ENCODE results near the gene OR8B2. TPM values are rescaled to one million over a fixed set of nuclear protein-coding genes. Genes with fewer than 3 reads are reported as not detected.

Gene OR8B2
- total RNA-seq, 1 donor from 2014 or later = not detected

GRCh38 chr11:124380585-124380984, 3.7 kb downstream of the OR8B2 start:
- no peak for FAIRE-seq
- Histone ChIP-seq H3K4me3 (ENCODE audit: low read depth, low read length) (no peak overlapping the region), H3K27me3 (ENCODE audit: control insufficient read depth, insufficient read depth, low read length) (no peaks in the 10 kb centered on the region), H3K36me3 (ENCODE audit: control insufficient read depth, insufficient read depth, low read length) (no peaks in the 10 kb centered on the region)
- no peak for TF ChIP-seq CTCF (IDR thresholded peaks at IDR 0.05; ENCODE audit: insufficient read depth, low read length, severe bottlenecking)
- DNase-seq (ENCODE audit: low read depth) = no peak

GRCh38 chr11:124376280-124376679, 8.0 kb downstream of the OR8B2 start:
- Histone ChIP-seq H3K36me3 (ENCODE audit: control insufficient read depth, insufficient read depth, low read length) (no peaks in the 10 kb centered on the region), H3K27me3 (ENCODE audit: control insufficient read depth, insufficient read depth, low read length) (no peaks in the 10 kb centered on the region), H3K4me3 (ENCODE audit: low read depth, low read length) (no peak overlapping the region)
- FAIRE-seq (no peak), DNase-seq (ENCODE audit: low read depth) (no peak)
- no peak for TF ChIP-seq CTCF (IDR thresholded peaks at IDR 0.05; ENCODE audit: insufficient read depth, low read length, severe bottlenecking)

- no peak overlapping the region for H3K4me3 ChIP-seq (ENCODE audit: low read depth, low read length)
- no peaks in the 10 kb centered on the region for H3K36me3 ChIP-seq (ENCODE audit: control insufficient read depth, insufficient read depth, low read length)
- no peak for DNase-seq (ENCODE audit: low read depth)
- no peak for TF ChIP-seq CTCF (IDR thresholded peaks at IDR 0.05; ENCODE audit: insufficient read depth, low read length, severe bottlenecking)
- no peak for FAIRE-seq
- H3K27me3 ChIP-seq (ENCODE audit: control insufficient read depth, insufficient read depth, low read length) = no peaks in the 10 kb centered on the region
These were observed 24.7 kb downstream of the OR8B2 start for GRCh38 chr11:124359566-124359965.

GRCh38 chr11:124346311-124346955, 37.9 kb downstream of the OR8B2 start:
- FAIRE-seq = no peak
- TF ChIP-seq CTCF (IDR thresholded peaks at IDR 0.05; ENCODE audit: insufficient read depth, low read length, severe bottlenecking) = no peak
- DNase-seq (ENCODE audit: low read depth) = no peak
- no peak overlapping the region for H3K4me3 ChIP-seq (ENCODE audit: low read depth, low read length)
- no peaks in the 10 kb centered on the region for H3K27me3 ChIP-seq (ENCODE audit: control insufficient read depth, insufficient read depth, low read length)
- H3K36me3 ChIP-seq (ENCODE audit: control insufficient read depth, insufficient read depth, low read length) = no peaks in the 10 kb centered on the region

- no peak for TF ChIP-seq CTCF (IDR thresholded peaks at IDR 0.05; ENCODE audit: insufficient read depth, low read length, severe bottlenecking)
- Histone ChIP-seq H3K36me3 (ENCODE audit: control insufficient read depth, insufficient read depth, low read length) (no peaks in the 10 kb centered on the region), H3K4me3 (ENCODE audit: low read depth, low read length) (no peak overlapping the region), H3K27me3 (ENCODE audit: control insufficient read depth, insufficient read depth, low read length) (no peaks in the 10 kb centered on the region)
- FAIRE-seq (no peak), DNase-seq (ENCODE audit: low read depth) (no peak)
These were observed 40.0 kb downstream of the OR8B2 start for GRCh38 chr11:124344346-124344745.

GRCh38 chr11:124340142-124340447, 44.2 kb downstream of the OR8B2 start:
- TF ChIP-seq CTCF (IDR thresholded peaks at IDR 0.05; ENCODE audit: insufficient read depth, low read length, severe bottlenecking) = no peak
- no peak for DNase-seq (ENCODE audit: low read depth)
- FAIRE-seq = no peak
- Histone ChIP-seq H3K36me3 (ENCODE audit: control insufficient read depth, insufficient read depth, low read length) (no peaks in the 10 kb centered on the region), H3K4me3 (ENCODE audit: low read depth, low read length) (no peak overlapping the region), H3K27me3 (ENCODE audit: control insufficient read depth, insufficient read depth, low read length) (no peaks in the 10 kb centered on the region)

All from bronchial epithelial cell (primary cell).